HG03460 (cell line): ENCODE measurements around the gene KBTBD3.

ENCODE experiments used
- ATAC-seq: cut with Tn5 transposase; IDR thresholded peaks from one replicate; pipeline ENCODE4 v1.9.1; 2021; ENCODE audit not compliant: unreplicated experiment

The KBTBD3 gene

GRCh38 chr11:106076919-106077608, at the start of gene KBTBD3:
KBTBD3 (minus strand) TSS chr11:106077347; CDS start chr11:106059097, 18,250 bp downstream.
- peak; percentile 93 for ATAC-seq

GRCh38 chr11:106121570-106122320, 44.6 kb upstream of the KBTBD3 start:
- ATAC-seq, result no peak

GRCh38 chr11:106105986-106106385, 28.8 kb upstream of the KBTBD3 start:
- ATAC-seq, result no peak

- no peak for ATAC-seq
Observed at GRCh38 chr11:106101819-106102218, 24.7 kb upstream of the KBTBD3 start.

- no peak for ATAC-seq
Observed at GRCh38 chr11:106101370-106101769, 24.2 kb upstream of the KBTBD3 start.

GRCh38 chr11:106098893-106099553, 21.9 kb upstream of the KBTBD3 start:
- no peak for ATAC-seq

GRCh38 chr11:106092446-106092845, 15.3 kb upstream of the KBTBD3 start:
- ATAC-seq, result no peak

GRCh38 chr11:106091480-106092123, 14.5 kb upstream of the KBTBD3 start:
- ATAC-seq, result peak; percentile 96

- no peak for ATAC-seq
Observed at GRCh38 chr11:106088896-106089295, 11.7 kb upstream of the KBTBD3 start.

GRCh38 chr11:106087815-106088435, 10.8 kb upstream of the KBTBD3 start:
- no peak for ATAC-seq

- no peak for ATAC-seq
Observed at GRCh38 chr11:106086850-106087249, 9.7 kb upstream of the KBTBD3 start.

GRCh38 chr11:106086135-106086534, 9.0 kb upstream of the KBTBD3 start:
- no peak for ATAC-seq

GRCh38 chr11:106082096-106082495, 4.9 kb upstream of the KBTBD3 start:
- no peak for ATAC-seq

- ATAC-seq, result peak; percentile 15
Observed at GRCh38 chr11:106077609-106078455, 685 bp upstream of the KBTBD3 start, which contains the start of gene AASDHPPT. AASDHPPT (plus strand) TSS chr11:106077662; CDS start chr11:106077711, 49 bp downstream.

- no peak for ATAC-seq
Observed at GRCh38 chr11:106076171-106076918, 802 bp downstream of the KBTBD3 start.

- no peak for ATAC-seq
Observed at GRCh38 chr11:106072804-106073203, 4.3 kb downstream of the KBTBD3 start.

GRCh38 chr11:106070606-106071005, 6.5 kb downstream of the KBTBD3 start:
- no peak for ATAC-seq

- ATAC-seq, result peak; percentile 48
Observed at GRCh38 chr11:106063009-106063408, 14.1 kb downstream of the KBTBD3 start.
